Stimulated activated CD4-positive, alpha-beta T cell treated with anti-CD3 and anti-CD28 coated beads, Interleukin-1b, Interleukin-23, amount 100 ng/mL, for 4 hours (primary cell): ENCODE results near the gene GTF2A1.
A peak's percentile ranks its signal among the peaks of the same experiment; 100 is the strongest.
"Not testable (repeated sequence)": the region's sequence is repeated elsewhere in the genome, so short reads cannot be mapped to it uniquely, and the experiment has no call there.

Experiments
- DNase-seq, 2 donors: peaks; one replicate each; pipeline ENCODE4 v3.0.0-alpha.2; 2020; ENCODE audit warnings: low read depth in 2 of 2

GTF2A1 gene

GRCh38 chr14:81220830-81221578 lies at the start of gene GTF2A1:
Gene GTF2A1, minus strand, starts transcription at chr14:81220959. Its CDS starts 441 bp downstream, at chr14:81220518.
- peak; percentile 90 to 91 for DNase-seq

DNA sequence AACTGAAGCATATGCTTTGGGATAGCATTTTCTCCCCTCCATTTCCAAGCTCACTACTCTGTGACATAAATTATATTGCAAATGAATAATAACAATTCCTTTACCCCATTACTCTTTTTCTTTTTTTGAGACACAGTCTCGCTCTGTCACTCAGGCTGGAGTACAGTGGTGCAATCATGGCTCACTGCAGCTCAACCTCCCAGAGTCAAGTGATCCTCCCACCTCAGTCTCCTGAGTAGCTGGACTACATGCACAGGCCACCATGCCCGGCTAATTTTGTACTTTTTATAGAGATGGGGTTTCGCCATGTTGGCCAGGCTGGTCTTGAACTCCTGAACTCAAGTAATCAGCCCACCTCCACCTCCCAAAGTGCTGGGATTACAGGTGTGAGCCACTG lies 49.2 kb upstream of the GTF2A1 start:
- no peak for DNase-seq

DNA sequence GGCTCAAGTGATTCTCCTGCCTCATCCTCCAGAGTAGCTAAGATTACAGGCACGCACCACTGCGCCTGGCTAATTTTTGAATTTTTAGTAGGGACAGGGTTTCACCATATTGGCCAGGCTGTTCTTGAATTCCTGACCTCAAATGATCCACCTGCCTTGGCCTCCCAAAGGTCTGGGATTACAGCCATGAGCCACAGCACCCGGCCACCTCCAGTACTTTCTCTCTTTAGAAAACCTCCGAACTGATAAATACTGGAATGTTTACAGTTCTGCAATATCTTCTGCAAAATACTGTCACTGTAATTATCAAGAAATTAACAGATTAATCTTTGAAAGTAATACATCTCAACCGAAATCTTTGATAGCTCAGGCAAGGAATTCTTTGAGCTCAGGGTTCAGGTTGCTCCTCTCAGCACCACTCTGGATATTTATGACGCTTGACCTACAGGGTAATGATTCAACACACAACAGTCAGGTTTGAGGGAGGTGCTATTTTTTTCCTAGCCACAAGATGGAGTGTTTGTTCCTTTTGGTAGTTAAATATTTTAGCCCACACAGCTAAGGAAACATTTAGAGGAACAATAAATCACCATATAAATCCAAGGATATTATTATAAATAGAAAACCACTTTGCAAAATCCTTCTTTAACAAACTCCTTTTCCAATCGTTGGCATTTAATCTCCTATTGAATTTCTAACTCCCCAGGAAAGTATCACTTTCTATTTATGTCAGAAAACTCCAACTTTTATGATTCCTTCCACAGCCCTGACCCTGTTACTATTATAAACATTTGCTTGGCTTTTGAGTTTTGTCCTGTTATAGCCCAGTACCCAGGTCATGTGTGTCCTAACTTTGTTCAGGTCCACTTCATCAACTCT lies 48.6 kb upstream of the GTF2A1 start:
- peak in 1 of 2 donors; percentile 3 for DNase-seq

DNA sequence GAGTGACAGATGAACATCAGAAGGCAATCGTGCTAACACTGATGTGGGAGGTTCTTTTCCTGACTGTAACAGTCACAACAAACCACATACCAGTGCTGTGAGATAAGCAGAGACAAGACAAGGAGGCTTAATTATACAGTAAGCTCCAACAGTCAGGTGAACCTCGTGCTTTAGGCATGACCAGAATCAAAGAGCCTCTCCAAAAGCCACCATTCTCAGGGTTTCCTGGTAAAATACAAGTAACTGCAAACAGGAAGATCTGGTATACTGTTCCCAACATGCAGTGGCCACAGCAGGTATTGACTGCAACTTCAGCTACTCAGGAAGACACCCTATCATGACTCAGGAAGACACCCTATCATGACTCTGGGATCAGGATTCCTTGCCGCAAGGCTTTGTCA lies 47.3 kb upstream of the GTF2A1 start:
- no peak for DNase-seq

GRCh38 chr14:81265636-81266169 lies 44.9 kb upstream of the GTF2A1 start:
- no peak for DNase-seq

DNA sequence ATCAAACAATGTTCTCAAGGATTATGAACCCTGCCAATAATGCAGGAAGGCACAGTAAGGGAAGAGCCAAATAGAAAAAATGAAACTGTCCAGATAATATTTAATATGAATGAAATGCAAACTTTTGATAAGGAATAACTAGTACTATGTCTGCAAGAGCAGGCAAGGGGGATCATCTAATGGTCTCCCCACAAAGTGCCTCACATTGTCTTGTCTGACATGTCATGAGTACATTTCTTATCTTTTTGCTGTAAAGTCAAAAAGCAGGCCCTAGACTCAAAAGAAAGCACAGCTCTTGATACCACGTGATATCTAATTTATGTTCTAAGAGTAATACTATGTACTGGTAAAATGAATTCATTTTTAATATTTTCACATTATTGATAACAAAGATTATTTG lies 43.9 kb upstream of the GTF2A1 start:
- no peak for DNase-seq

GRCh38 chr14:81263777-81264410 lies 43.1 kb upstream of the GTF2A1 start:
- DNase-seq = no peak

- no peak for DNase-seq
Observed at GRCh38 chr14:81261176-81261575, 40.4 kb upstream of the GTF2A1 start.

DNA sequence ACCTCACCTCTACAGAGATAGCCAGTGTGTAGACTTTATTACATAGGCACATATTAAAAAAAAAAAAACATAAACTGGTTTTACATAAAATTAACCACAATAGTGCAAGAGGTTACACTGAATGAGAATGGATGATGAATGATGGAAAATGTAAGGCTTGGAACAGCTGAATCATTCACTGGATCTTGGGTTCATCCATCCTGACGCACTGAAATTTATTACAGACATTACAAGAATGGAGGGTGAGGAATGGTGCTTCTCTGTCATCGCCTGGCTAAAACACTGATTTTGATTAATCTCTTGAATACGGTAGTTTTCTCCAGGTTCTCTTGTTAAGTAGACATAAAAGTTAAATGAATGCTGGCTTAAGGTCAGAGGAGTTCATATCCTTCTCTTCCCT lies 40.0 kb upstream of the GTF2A1 start:
- DNase-seq = no peak

DNA sequence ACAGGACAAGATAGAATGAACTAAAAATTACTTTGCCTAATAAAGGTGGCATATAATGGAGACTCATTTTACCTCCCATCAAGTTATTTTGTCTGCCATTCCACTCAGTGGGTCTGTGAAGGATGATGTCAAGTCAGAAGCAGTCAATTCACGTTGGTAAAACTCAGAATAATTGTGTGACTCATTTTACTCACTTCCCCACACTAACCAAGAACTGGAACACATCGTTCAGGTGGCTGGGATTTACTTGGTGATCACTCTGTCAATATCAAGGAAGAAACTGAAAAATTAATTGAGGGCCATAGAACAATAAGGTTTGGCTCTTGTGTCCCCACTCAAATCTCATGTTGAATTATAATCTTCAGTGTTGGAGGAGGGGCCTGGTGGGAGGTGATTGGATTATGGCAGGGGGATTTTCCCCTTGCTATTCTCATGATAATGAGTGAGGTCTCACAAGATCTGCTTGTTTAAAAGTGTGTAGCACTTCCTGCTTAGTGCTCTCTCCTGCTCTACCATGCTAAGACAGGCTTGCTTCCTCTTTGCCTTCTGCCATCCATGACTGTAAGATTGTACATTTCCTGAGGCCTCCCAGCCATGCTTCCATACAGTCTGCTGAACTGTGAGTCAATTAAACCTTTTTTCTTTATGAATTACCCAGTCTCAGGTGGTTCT lies 35.7 kb upstream of the GTF2A1 start:
- no peak for DNase-seq

DNA sequence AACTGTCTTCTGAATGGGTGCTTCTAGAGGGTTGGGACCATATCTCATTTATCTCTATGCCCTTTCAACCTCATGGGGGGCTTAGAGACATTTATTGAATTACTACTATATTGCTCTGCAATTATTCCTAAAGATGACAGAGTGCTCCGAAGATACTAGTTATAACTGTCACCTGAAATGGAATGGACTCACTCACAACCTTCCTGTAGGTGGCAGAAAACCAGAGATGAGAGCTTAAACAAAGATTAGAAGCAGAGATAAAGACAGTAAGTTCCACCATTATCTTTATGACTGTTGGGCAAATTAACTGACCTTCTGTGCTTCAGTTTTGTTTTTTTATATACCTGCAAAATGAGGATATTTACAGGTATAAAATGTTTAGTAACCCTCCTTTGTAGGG lies 31.5 kb upstream of the GTF2A1 start:
- DNase-seq = no peak

GRCh38 chr14:81247271-81247766 lies 26.6 kb upstream of the GTF2A1 start:
- DNase-seq = no peak

GRCh38 chr14:81246461-81247270 lies 25.9 kb upstream of the GTF2A1 start:
- no peak for DNase-seq

- no peak for DNase-seq
Observed at GRCh38 chr14:81245771-81246170, 25.0 kb upstream of the GTF2A1 start.

DNA sequence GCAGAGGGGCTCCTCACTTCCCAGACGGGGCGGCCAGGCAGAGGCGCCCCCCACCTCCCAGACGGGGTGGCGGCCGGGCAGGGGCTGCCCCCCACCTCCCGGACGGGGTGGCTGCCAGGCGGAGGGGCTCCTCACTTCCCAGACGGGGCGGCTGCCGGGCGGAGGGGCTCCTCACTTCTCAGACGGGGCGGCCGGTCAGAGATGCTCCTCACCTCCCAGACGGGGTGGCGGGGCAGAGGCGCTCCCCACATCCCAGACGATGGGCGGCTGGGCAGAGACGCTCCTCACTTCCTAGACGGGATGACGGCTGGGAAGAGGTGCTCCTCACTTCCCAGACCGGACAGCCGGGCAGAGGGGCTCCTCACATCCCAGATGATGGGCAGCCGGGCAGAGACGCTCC lies 23.7 kb upstream of the GTF2A1 start:
- DNase-seq = not testable (repeated sequence)

GRCh38 chr14:81243499-81243898 lies 22.7 kb upstream of the GTF2A1 start:
- DNase-seq = no peak

GRCh38 chr14:81236849-81237248 lies 16.1 kb upstream of the GTF2A1 start:
- DNase-seq = not testable (repeated sequence)

DNA sequence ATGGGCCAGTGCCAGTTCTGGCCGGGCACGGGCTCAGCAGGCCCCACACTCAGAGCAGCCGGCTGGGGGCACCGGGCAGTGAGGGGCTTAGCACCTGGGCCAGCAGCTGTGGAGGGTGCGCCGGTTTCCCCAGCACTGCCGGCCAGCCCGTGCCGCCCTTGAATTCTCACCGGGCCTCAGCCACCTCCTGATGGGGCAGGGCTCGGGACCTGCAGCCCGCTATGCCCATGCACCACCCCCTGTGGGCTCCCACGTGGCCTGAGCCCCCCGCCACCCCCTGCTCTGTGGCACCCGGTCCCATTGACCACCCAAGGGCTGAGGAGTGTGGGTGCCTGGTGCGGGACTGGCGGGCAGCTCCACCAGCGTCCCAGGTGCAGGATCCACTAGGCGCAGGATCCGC lies 15.4 kb upstream of the GTF2A1 start:
- no peak for DNase-seq

GRCh38 chr14:81235096-81235495 lies 14.3 kb upstream of the GTF2A1 start:
- no peak for DNase-seq

GRCh38 chr14:81234278-81234677 lies 13.5 kb upstream of the GTF2A1 start:
- no peak for DNase-seq

- DNase-seq = no peak
Observed at GRCh38 chr14:81233615-81234014, 12.9 kb upstream of the GTF2A1 start.
